Stomach smooth muscle (tissue), 2 donors: ENCODE data around the gene SLC25A34.

Experiments
- H3K27ac ChIP-seq: one replicate; pipeline ENCODE4 v1.7.0; 2013; ENCODE audit warnings: mild to moderate bottlenecking, low read length, inconsistent platforms
- H3K27me3 ChIP-seq, 2 donors: one replicate each; pipeline ENCODE4 v1.7.0; 2013; ENCODE audit warnings: low read length in 2 of 2; ENCODE audit not compliant: insufficient read depth in 2 of 2, control insufficient read depth in 1 of 2
- H3K36me3 ChIP-seq, 2 donors: one replicate each; pipeline ENCODE4 v1.7.0; 2013; ENCODE audit warnings: low read length in 2 of 2; ENCODE audit not compliant: control insufficient read depth in 2 of 2, insufficient read depth in 2 of 2
- H3K4me1 ChIP-seq: one replicate; pipeline ENCODE4 v1.7.0; 2013; ENCODE audit warnings: low read length; ENCODE audit not compliant: control insufficient read depth, insufficient read depth
- H3K4me3 ChIP-seq, 2 donors: one replicate each; pipeline ENCODE4 v1.7.0; 2013; ENCODE audit warnings: low read length in 2 of 2
- H3K9ac ChIP-seq, 2 donors: one replicate each; pipeline ENCODE4 v1.7.0; 2013; ENCODE audit warnings: low read length in 2 of 2, mild to moderate bottlenecking in 1 of 2
- H3K9me3 ChIP-seq, 2 donors: one replicate each; pipeline ENCODE4 v1.7.0; 2013; ENCODE audit warnings: low read length in 2 of 2; ENCODE audit not compliant: control insufficient read depth in 2 of 2
- donor health status: healthy.
- donor health status: Pancreatic carcinoma.

SLC25A34 gene

GRCh38 chr1:15701784-15702183 is 34.3 kb upstream of the SLC25A34 start:
- Histone ChIP-seq H3K9me3 (no peaks in the 10 kb centered on the region), H3K27me3 (no peaks in the 10 kb centered on the region), H3K9ac (no peak overlapping the region), H3K36me3 (peaks cover 0 to 5% of the 10 kb centered on the region in 2 donors), H3K4me1 (peaks cover 40% of the 10 kb centered on the region), H3K27ac (no peak overlapping the region), H3K4me3 (no peak overlapping the region)

- Histone ChIP-seq H3K9ac (peak overlapping the region; percentile 61 to 68), H3K27me3 (no peaks in the 10 kb centered on the region), H3K4me1 (peaks cover 43% of the 10 kb centered on the region), H3K4me3 (peak overlapping the region; percentile 4 to 44), H3K36me3 (peaks cover 0 to 4% of the 10 kb centered on the region in 2 donors), H3K9me3 (no peaks in the 10 kb centered on the region), H3K27ac (peak overlapping the region; percentile 94)
Observed at GRCh38 chr1:15702722-15703550, 33.1 kb upstream of the SLC25A34 start.

- Histone ChIP-seq H3K36me3 (peaks cover 0 to 4% of the 10 kb centered on the region in 2 donors), H3K27ac (peak overlapping the region; percentile 94), H3K9ac (peak overlapping the region; percentile 64 to 68), H3K9me3 (no peaks in the 10 kb centered on the region), H3K4me1 (peaks cover 43% of the 10 kb centered on the region), H3K27me3 (no peaks in the 10 kb centered on the region), H3K4me3 (peak overlapping the region; percentile 4 to 44)
Observed at GRCh38 chr1:15703562-15703961, 32.5 kb upstream of the SLC25A34 start.

- H3K9me3 ChIP-seq = no peaks in the 10 kb centered on the region
- peak overlapping the region in 1 of 2 donors; percentile 64 for H3K9ac ChIP-seq
- no peak overlapping the region for H3K4me3 ChIP-seq
- peaks cover 0 to 4% of the 10 kb centered on the region in 2 donors for H3K36me3 ChIP-seq
- peak overlapping the region; percentile 94 for H3K27ac ChIP-seq
- no peaks in the 10 kb centered on the region for H3K27me3 ChIP-seq
- H3K4me1 ChIP-seq = peaks cover 48% of the 10 kb centered on the region
Observed at GRCh38 chr1:15704526-15705183, 31.4 kb upstream of the SLC25A34 start.

- peak overlapping the region; percentile 94 for H3K27ac ChIP-seq
- H3K4me1 ChIP-seq = peaks cover 42% of the 10 kb centered on the region
- H3K9me3 ChIP-seq = no peaks in the 10 kb centered on the region
- H3K9ac ChIP-seq = no peak overlapping the region
- no peaks in the 10 kb centered on the region for H3K27me3 ChIP-seq
- peaks cover 0 to 4% of the 10 kb centered on the region in 2 donors for H3K36me3 ChIP-seq
- no peak overlapping the region for H3K4me3 ChIP-seq
Observed at GRCh38 chr1:15705184-15705566, 30.9 kb upstream of the SLC25A34 start.

- peak overlapping the region in 1 of 2 donors; percentile 21 for H3K9ac ChIP-seq
- H3K27ac ChIP-seq = no peak overlapping the region
- no peaks in the 10 kb centered on the region for H3K27me3 ChIP-seq
- H3K9me3 ChIP-seq = no peaks in the 10 kb centered on the region
- H3K4me3 ChIP-seq = no peak overlapping the region
- H3K4me1 ChIP-seq = peaks cover 36% of the 10 kb centered on the region
- peaks cover 0 to 4% of the 10 kb centered on the region in 2 donors for H3K36me3 ChIP-seq
Observed at GRCh38 chr1:15706751-15707150, 29.3 kb upstream of the SLC25A34 start.

GRCh38 chr1:15707239-15707925 is 28.7 kb upstream of the SLC25A34 start:
- Histone ChIP-seq H3K4me3 (no peak overlapping the region), H3K9ac (peak overlapping the region in 1 of 2 donors; percentile 13), H3K36me3 (peaks cover 0 to 4% of the 10 kb centered on the region in 2 donors), H3K4me1 (peaks cover 40% of the 10 kb centered on the region), H3K9me3 (no peaks in the 10 kb centered on the region), H3K27ac (no peak overlapping the region), H3K27me3 (no peaks in the 10 kb centered on the region)

GRCh38 chr1:15708486-15709137 is 27.4 kb upstream of the SLC25A34 start:
- peaks cover 30% of the 10 kb centered on the region for H3K4me1 ChIP-seq
- H3K36me3 ChIP-seq = peaks cover 0 to 4% of the 10 kb centered on the region in 2 donors
- H3K9me3 ChIP-seq = no peaks in the 10 kb centered on the region
- no peak overlapping the region for H3K9ac ChIP-seq
- H3K27me3 ChIP-seq = no peaks in the 10 kb centered on the region
- no peak overlapping the region for H3K27ac ChIP-seq
- no peak overlapping the region for H3K4me3 ChIP-seq

- peaks cover 0 to 4% of the 10 kb centered on the region in 2 donors for H3K36me3 ChIP-seq
- H3K4me1 ChIP-seq = peaks cover 26% of the 10 kb centered on the region
- no peaks in the 10 kb centered on the region for H3K9me3 ChIP-seq
- no peaks in the 10 kb centered on the region for H3K27me3 ChIP-seq
- H3K27ac ChIP-seq = no peak overlapping the region
- no peak overlapping the region for H3K9ac ChIP-seq
- no peak overlapping the region for H3K4me3 ChIP-seq
Observed at GRCh38 chr1:15709226-15709625, 26.8 kb upstream of the SLC25A34 start.

GRCh38 chr1:15712168-15712567 is 23.9 kb upstream of the SLC25A34 start:
- H3K9me3 ChIP-seq = no peaks in the 10 kb centered on the region
- peaks cover 38% of the 10 kb centered on the region for H3K4me1 ChIP-seq
- no peak overlapping the region for H3K27ac ChIP-seq
- no peak overlapping the region for H3K4me3 ChIP-seq
- H3K27me3 ChIP-seq = no peaks in the 10 kb centered on the region
- H3K36me3 ChIP-seq = peaks cover 0 to 6% of the 10 kb centered on the region in 2 donors
- no peak overlapping the region for H3K9ac ChIP-seq
